ENCODE results near the gene MYO1E.
A peak's percentile ranks its signal among the peaks of the same experiment; 100 is the strongest.

Gene MYO1E

GRCh38 chr15:59329570-59330350 lies 42.9 kb downstream of the MYO1E start:
- H3K27me3 Mint-ChIP-seq (ENCODE audit: low read depth) = peaks cover 4% of the 10 kb centered on the region
- H3K4me1 Mint-ChIP-seq = peaks cover 5% of the 10 kb centered on the region
- H3K27ac Mint-ChIP-seq = peak overlapping the region; percentile 28 to 62 (median 45)
- no peaks in the 10 kb centered on the region for H3K9me3 Mint-ChIP-seq
- no peak overlapping the region for H3K4me3 Mint-ChIP-seq
- TF ChIP-seq CTCF (IDR thresholded peaks at IDR 0.05; ENCODE audit: unreplicated experiment in 3 of 3) = no peak
- no peaks in the 10 kb centered on the region for H3K36me3 Mint-ChIP-seq (ENCODE audit: low read depth)

GRCh38 chr15:59329091-59329490 lies 43.6 kb downstream of the MYO1E start:
- Mint-ChIP-seq H3K4me3 (no peak overlapping the region), H3K27ac (peak overlapping the region in 2 of 3 experiments; percentile 45 to 62), H3K27me3 (ENCODE audit: low read depth) (peaks cover 4% of the 10 kb centered on the region), H3K9me3 (no peaks in the 10 kb centered on the region), H3K4me1 (peaks cover 5% of the 10 kb centered on the region), H3K36me3 (ENCODE audit: low read depth) (no peaks in the 10 kb centered on the region)
- no peak for TF ChIP-seq CTCF (IDR thresholded peaks at IDR 0.05; ENCODE audit: unreplicated experiment in 3 of 3)

- H3K4me1 Mint-ChIP-seq = peaks cover 5% of the 10 kb centered on the region
- no peaks in the 10 kb centered on the region for H3K9me3 Mint-ChIP-seq
- no peak for TF ChIP-seq CTCF (IDR thresholded peaks at IDR 0.05; ENCODE audit: unreplicated experiment in 3 of 3)
- peaks cover under 1% of the 10 kb centered on the region for H3K27me3 Mint-ChIP-seq (ENCODE audit: low read depth)
- H3K36me3 Mint-ChIP-seq (ENCODE audit: low read depth) = no peaks in the 10 kb centered on the region
- no peak overlapping the region for H3K4me3 Mint-ChIP-seq
- H3K27ac Mint-ChIP-seq = no peak overlapping the region
These were observed 44.7 kb downstream of the MYO1E start for GRCh38 chr15:59327942-59328341.

GRCh38 chr15:59326856-59327255 lies 45.8 kb downstream of the MYO1E start:
- Mint-ChIP-seq H3K4me3 (no peak overlapping the region), H3K9me3 (no peaks in the 10 kb centered on the region), H3K36me3 (ENCODE audit: low read depth) (no peaks in the 10 kb centered on the region), H3K27ac (no peak overlapping the region), H3K4me1 (peaks cover 5% of the 10 kb centered on the region), H3K27me3 (ENCODE audit: low read depth) (no peaks in the 10 kb centered on the region)
- TF ChIP-seq CTCF (IDR thresholded peaks at IDR 0.05; ENCODE audit: unreplicated experiment in 3 of 3) = no peak

- no peaks in the 10 kb centered on the region for H3K4me1 Mint-ChIP-seq
- no peak for TF ChIP-seq CTCF (IDR thresholded peaks at IDR 0.05; ENCODE audit: unreplicated experiment in 3 of 3)
These were observed 50.5 kb downstream of the MYO1E start for GRCh38 chr15:59322056-59322759.

More at GRCh38 chr15:59322056-59322759, 50.5 kb downstream of the MYO1E start:
- peaks cover 10% of the 10 kb centered on the region for H3K9me3 Mint-ChIP-seq
- no peaks in the 10 kb centered on the region for H3K27me3 Mint-ChIP-seq (ENCODE audit: low read depth)
- H3K36me3 Mint-ChIP-seq (ENCODE audit: low read depth) = peaks cover 7% of the 10 kb centered on the region
- H3K27ac Mint-ChIP-seq = no peak overlapping the region
- H3K4me3 Mint-ChIP-seq = no peak overlapping the region

Measured in nephron (organoid).